ENCODE measurements around the gene CREBBP. TPM values are rescaled to one million over a fixed set of nuclear protein-coding genes. Genes with fewer than 3 reads are reported as not detected.
A peak's percentile ranks its signal among the peaks of the same experiment; 100 is the strongest.

Gene CREBBP
- total RNA-seq, 2 experiments from 2014 or later = 145 to 152 TPM

GRCh38 chr16:3819746-3820724, 60.5 kb downstream of the CREBBP start:
- Histone ChIP-seq H3K9me3 (ENCODE audit: control insufficient read depth in 1 of 2, insufficient read depth in 1 of 2, low read length in 2 of 2) (no peaks in the 10 kb centered on the region), H3K27me3 (ENCODE audit: control insufficient read depth in 1 of 2, insufficient read depth in 2 of 2, low read length in 2 of 2) (no peaks in the 10 kb centered on the region), H3K27ac (ENCODE audit: low read depth in 1 of 2, low read length in 2 of 2) (no peak overlapping the region), H3K4me1 (ENCODE audit: insufficient read depth, low read length) (peaks cover 84% of the 10 kb centered on the region), H3K36me3 (ENCODE audit: insufficient read depth, low read length) (no peaks in the 10 kb centered on the region), H3K4me3 (ENCODE audit: low read length) (no peak overlapping the region)
- Mint-ChIP-seq H3K27me3 (no peaks in the 10 kb centered on the region), H3K4me1 (ENCODE audit: low read depth) (peaks cover 93% of the 10 kb centered on the region), H3K36me3 (ENCODE audit: low read depth) (no peaks in the 10 kb centered on the region), H3K27ac (peak overlapping the region; percentile 20), H3K4me3 (peak overlapping the region; percentile 71), H3K9me3 (no peaks in the 10 kb centered on the region)
- DNase-seq = peak in 4 of 14 experiments; percentile 5 to 68 (median 58)
- intact Hi-C loops (cut with DNase I, micrococcal nuclease) = loop anchor here in 1 of 2 experiments (5.0 kb wide), 1 partner anchor 33 kb away; no protein-coding TSS in a partner anchor
- ATAC-seq (ENCODE audit: poor library complexity) = peak; percentile 67
- CTCF ChIA-PET = no interaction called here
- TF ChIP-seq, protein P1, sequence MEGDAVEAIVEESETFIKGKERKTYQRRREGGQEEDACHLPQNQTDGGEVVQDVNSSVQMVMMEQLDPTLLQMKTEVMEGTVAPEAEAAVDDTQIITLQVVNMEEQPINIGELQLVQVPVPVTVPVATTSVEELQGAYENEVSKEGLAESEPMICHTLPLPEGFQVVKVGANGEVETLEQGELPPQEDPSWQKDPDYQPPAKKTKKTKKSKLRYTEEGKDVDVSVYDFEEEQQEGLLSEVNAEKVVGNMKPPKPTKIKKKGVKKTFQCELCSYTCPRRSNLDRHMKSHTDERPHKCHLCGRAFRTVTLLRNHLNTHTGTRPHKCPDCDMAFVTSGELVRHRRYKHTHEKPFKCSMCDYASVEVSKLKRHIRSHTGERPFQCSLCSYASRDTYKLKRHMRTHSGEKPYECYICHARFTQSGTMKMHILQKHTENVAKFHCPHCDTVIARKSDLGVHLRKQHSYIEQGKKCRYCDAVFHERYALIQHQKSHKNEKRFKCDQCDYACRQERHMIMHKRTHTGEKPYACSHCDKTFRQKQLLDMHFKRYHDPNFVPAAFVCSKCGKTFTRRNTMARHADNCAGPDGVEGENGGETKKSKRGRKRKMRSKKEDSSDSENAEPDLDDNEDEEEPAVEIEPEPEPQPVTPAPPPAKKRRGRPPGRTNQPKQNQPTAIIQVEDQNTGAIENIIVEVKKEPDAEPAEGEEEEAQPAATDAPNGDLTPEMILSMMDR (IDR thresholded peaks at IDR 0.05) = no peak
- POLR2A ChIA-PET = interaction anchor here (0.9 to 1.3 kb wide), 2 partner anchors 30 to 103 kb away, joined by 3 to 4 read pairs; partner anchors contain the start of gene TRAP1

DNA sequence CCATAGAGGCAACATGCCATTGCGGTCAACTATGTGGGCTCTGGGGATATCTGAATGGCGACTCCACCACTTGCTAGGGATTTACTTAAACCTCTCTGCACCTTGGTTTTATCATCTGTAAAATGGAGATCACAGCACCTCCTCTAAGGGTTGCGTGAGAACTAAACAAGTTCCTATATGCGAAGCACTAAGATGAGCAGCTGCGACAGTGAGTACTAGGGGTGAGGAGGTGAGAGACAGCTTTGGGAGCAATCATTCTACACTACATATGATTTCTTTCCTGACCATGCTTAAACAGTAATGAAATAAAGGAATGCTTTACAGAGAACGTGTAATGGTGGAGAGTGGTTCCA, 61.4 kb downstream of the CREBBP start:
- H3K36me3 ChIP-seq (ENCODE audit: insufficient read depth, low read length) = no peaks in the 10 kb centered on the region
- Mint-ChIP-seq H3K4me3 (peak overlapping the region; percentile 39), H3K4me1 (ENCODE audit: low read depth) (peaks cover 93% of the 10 kb centered on the region), H3K27me3 (no peaks in the 10 kb centered on the region), H3K27ac (peak overlapping the region; percentile 20), H3K36me3 (ENCODE audit: low read depth) (no peaks in the 10 kb centered on the region), H3K9me3 (no peaks in the 10 kb centered on the region)
- ATAC-seq (ENCODE audit: poor library complexity) = no peak
- TF ChIP-seq, protein P1 (IDR thresholded peaks at IDR 0.05) = no peak
- intact Hi-C loops (cut with DNase I, micrococcal nuclease) = no loop called here
- no peak overlapping the region for H3K27ac ChIP-seq (ENCODE audit: low read depth in 1 of 2, low read length in 2 of 2)
- H3K4me1 ChIP-seq (ENCODE audit: insufficient read depth, low read length) = peaks cover 84% of the 10 kb centered on the region
- H3K27me3 ChIP-seq (ENCODE audit: control insufficient read depth in 1 of 2, insufficient read depth in 2 of 2, low read length in 2 of 2) = no peaks in the 10 kb centered on the region
- DNase-seq = peak in 1 of 14 experiments; percentile 19
- no peaks in the 10 kb centered on the region for H3K9me3 ChIP-seq (ENCODE audit: control insufficient read depth in 1 of 2, insufficient read depth in 1 of 2, low read length in 2 of 2)
- ChIA-PET CTCF (no interaction called here), POLR2A (interaction anchor here (0.9 to 1.3 kb wide), 2 partner anchors 29 to 102 kb away, joined by 3 to 4 read pairs; partner anchors contain the start of gene TRAP1)
- H3K4me3 ChIP-seq (ENCODE audit: low read length) = no peak overlapping the region

GRCh38 chr16:3816326-3816725, 64.2 kb downstream of the CREBBP start:
- CTCF ChIA-PET = no interaction called here
- Mint-ChIP-seq H3K27ac (no peak overlapping the region), H3K9me3 (no peaks in the 10 kb centered on the region), H3K4me1 (ENCODE audit: low read depth) (peaks cover 87% of the 10 kb centered on the region), H3K36me3 (ENCODE audit: low read depth) (peaks cover 5% of the 10 kb centered on the region), H3K27me3 (no peaks in the 10 kb centered on the region), H3K4me3 (no peak overlapping the region)
- H3K27ac ChIP-seq (ENCODE audit: low read depth in 1 of 2, low read length in 2 of 2) = no peak overlapping the region
- H3K27me3 ChIP-seq (ENCODE audit: control insufficient read depth in 1 of 2, insufficient read depth in 2 of 2, low read length in 2 of 2) = no peaks in the 10 kb centered on the region
- no peak for ATAC-seq (ENCODE audit: poor library complexity)
- no peak overlapping the region for H3K4me3 ChIP-seq (ENCODE audit: low read length)
- peaks cover 5% of the 10 kb centered on the region for H3K36me3 ChIP-seq (ENCODE audit: insufficient read depth, low read length)
- POLR2A ChIA-PET = no interaction called here
- no peaks in the 10 kb centered on the region for H3K9me3 ChIP-seq (ENCODE audit: control insufficient read depth in 1 of 2, insufficient read depth in 1 of 2, low read length in 2 of 2)
- TF ChIP-seq, protein P1 (IDR thresholded peaks at IDR 0.05) = no peak
- DNase-seq = no peak
- peaks cover 80% of the 10 kb centered on the region for H3K4me1 ChIP-seq (ENCODE audit: insufficient read depth, low read length)
- intact Hi-C loops (cut with DNase I, micrococcal nuclease) = no loop called here

All from CD4-positive, alpha-beta T cell (primary cell).